Measurements from ENCODE around the gene BRINP3.
"Not testable (repeated sequence)": the region's sequence is repeated elsewhere in the genome, so short reads cannot be mapped to it uniquely, and the experiment has no call there.

Gene BRINP3

DNA sequence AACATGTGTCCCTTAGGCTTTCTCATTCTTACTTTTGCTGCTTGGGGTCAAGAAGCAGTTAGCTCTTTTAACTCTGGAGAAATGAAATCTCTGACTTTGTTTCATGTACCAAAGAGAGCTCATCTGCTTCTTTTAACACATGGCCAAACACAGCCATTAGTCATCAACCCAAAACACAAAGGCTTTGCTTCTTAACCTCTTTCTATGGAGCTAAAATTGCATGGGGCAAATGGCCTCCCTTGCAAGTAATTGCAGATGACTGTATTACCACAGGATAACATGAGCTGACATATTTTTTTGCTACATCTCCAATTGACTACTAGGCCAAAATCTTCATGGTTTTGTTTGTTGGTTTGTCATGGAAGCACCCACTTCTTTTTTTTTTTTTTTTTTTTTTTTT, 300.9 kb downstream of the BRINP3 start:
- DNase-seq = no peak

DNA sequence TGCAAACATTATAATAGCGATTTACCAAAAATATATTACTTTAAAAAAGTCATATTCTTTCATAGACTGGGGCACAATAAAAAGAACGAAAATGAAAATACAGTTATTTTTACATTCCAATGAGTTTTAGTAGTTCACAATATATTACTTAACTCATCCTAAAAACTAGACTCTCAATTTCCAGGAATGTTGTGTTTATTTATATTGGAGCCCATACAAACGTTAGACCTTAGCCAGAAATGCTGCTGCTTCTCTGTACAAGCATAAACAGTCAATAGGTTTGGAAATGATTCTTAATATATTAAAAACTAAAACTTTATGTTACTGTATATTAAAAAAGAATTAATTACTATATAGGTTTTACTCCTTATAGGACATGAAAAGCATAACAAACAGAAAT, 302.3 kb downstream of the BRINP3 start:
- DNase-seq = no peak

DNA sequence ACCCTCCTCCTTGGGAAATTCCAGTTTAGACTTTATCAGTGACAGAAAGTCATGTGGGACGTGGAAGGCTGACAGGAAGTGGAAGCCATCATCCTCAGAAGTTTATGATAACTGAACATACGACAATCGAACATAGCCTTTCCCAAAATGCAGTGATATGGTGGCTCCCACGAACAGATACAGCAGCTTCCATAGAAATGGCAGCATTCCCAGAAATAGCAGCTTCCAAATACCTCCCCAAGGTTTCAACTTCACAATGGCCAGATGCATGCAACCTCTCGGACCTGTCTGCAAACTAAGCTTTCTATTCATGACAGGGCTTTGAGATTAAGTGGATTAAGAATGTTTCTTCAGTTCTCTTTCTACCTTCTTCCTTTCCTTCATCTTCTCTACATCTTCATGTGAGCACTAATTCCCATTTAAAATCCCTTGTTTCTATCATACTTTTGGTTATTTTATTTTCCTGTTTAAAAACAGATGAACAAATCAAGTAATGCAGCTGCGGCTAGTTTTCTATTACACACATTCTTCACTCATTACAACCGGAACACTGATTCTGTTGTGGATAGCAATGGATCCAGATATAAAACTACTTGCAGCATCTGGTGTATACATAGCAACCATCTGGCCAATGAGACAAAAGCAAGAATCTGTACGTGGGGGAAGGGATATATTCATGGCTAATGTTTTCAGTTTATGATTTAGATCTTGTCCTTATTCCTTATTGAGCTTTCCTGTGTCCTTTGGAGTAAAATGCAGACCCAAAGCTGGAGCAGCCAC, 304.8 kb downstream of the BRINP3 start:
- DNase-seq = peak; percentile 48

DNA sequence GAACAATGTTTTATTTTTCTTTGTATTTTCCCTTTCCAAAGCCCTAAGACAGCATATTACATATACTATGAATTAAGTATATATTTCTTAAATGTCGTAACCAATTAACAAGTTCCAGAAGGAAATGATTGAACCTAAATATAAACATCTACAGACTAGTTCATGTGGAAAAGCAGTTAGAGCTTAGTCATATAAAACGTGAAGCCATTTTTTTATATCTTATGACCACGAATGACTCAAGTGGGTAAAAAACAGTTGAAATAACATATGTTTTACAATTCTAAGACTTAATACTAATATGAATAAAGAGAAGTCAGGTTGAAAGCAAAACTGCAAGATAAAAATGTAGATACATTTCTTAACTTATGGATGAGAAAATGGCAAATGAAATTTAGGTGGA, 307.3 kb downstream of the BRINP3 start:
- no peak for DNase-seq

DNA sequence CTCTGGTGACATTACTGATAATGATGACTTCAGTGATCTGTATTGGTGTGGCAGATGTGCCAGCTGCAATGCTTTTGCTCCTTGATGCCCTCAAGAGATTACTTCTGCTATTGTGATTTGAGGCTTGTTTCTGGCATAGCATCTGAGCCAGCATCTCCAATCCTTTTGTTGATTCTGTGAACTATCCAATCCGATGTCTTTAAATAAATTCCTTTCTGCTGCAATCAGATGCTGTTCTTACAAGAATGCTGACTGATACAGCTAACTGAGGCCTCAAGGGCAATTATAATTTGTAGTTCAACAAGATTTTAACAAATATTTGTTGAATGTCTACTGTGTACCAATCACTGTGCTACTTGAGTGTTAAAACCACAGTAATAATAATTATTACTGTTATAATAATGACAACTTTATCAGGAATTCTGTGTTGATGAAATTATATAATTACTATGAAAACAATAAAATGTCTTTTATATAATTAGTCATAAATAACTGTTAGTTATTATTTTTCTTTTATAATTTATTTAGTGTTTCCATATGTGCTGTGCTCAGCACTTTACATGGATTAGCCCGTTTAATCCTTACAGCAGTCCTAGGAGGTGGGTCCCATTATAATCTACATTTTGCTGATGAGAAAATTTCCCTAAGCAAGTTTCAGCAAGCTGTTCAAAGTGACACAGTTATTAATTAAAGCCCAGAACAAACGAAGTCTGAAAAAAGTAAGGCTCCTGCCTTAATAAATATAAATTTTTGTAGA, 308.2 kb downstream of the BRINP3 start:
- peak; percentile 7 for DNase-seq

DNA sequence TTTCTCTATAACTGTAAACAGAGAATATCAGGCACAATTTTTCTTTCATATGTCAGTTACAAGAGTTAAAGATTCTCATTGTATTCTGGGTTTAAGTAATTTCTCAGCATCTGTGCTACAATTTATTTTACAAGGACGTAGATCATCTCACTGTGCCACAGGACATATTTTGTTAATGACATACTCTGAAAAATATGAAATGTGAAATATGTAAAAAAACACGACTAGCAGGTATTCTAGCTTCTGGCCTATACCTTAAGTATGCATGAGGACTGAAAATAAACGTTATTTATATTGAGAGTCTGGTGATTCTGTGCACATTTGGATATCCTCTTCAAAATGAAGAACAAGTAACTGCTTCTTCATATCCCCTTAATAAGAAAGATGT, 308.8 kb downstream of the BRINP3 start:
- no peak for DNase-seq

DNA sequence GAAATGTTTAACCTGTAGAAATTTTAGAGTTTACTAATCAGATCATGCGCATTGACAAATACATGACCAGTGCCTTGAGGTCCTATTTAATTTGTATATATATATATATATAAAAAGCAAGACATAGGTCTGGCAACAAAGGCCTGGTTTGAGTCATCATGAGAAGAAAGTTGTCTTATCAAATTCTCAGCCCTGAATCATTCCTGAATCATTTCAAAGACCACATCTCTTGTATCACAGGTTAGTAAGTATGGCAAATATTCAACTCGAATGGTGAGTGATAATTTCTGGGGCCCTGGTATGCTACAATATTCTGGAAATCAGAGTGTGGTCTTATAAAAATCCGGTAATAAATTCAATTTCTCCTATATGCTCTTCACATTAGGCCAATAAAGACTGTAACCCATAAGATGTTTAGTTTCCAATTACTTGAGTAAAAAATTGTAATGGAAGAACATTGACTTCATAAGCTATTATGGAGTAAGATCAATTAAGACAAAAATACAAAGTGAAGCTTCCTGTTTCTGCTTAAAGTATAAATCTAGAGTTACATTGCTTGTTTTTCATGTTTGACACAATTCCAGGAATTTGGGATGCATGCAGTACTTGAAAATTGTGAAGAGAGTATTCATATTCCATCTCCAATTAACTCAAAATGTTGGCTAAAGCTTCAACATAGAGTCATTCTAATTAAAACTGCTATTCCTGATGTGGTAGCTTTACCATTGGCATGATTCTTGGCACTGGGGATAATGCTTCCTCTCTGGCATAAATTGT, 309.4 kb downstream of the BRINP3 start:
- no peak for DNase-seq

DNA sequence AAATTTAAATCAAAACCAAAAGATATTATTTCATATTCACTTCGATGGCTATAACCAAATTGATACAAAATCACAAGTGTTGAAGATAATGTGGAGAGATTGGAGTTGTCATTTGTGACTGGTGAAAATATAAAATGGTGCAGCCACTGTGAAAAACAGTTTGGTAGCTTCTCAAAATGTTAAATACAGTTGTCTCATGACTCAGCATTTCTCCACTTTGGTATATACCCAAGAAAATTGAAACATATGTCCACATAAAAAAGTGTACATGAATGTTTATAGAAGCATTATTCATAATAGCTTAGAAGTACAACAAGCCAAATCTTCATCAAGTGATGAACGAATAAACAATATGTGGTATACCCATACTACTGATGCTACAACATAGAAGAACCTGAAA, 318.5 kb downstream of the BRINP3 start:
- DNase-seq = no peak

DNA sequence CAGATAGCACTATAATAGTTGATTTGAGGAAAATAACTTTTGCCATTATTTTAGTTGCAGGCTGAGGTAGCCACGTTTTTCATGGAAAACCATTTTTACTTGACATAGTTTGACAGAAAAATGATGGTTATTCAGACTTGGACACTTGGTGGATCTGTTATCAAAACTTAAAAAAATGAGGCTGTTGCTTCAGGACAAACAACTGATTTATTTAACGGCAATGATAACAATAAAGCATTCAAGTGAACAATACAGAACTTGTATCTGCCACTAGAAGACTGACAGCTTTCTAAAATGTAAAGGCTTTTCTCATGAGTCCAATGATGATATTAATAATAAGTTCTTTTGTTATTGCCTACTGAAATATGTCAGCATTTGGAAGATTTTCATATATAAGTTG, 322.9 kb downstream of the BRINP3 start:
- DNase-seq = no peak

DNA sequence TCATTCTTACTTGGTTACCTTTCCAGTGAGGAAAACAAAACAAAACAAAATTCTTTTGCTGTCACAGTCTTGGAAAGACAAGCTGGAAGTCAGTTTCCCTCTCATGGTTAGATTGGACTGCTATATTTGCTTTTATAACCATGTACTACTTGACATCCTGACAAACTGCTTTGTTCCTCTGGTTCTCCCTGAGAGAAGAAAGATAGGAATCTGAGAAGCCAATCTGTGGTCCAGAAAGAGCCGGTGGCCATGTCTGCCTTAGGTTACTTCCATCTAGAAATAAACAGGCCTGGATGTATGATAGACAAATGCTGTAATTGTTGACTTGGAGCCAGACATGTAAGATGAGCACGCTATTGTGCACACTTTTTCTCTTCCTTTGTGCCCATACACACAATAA, 330.0 kb downstream of the BRINP3 start:
- no peak for DNase-seq

DNA sequence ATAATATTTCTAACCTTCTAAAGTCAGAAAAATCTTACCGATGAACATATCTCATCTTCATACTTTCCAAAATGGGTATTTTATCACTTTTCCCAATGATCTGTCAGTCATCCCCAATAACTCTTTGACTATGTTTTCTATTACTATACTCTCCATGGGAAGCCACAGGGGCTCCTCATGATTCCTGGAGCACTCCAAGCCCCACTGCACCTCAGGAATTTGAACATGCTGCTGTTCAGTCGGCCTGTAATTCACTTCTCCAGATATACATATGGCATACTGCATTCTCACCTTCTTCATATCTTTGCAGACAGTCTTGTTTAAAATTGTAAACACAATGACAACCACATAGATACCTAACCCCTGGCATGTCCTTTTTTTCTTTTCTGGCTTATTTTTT, 333.0 kb downstream of the BRINP3 start:
- DNase-seq = no peak

DNA sequence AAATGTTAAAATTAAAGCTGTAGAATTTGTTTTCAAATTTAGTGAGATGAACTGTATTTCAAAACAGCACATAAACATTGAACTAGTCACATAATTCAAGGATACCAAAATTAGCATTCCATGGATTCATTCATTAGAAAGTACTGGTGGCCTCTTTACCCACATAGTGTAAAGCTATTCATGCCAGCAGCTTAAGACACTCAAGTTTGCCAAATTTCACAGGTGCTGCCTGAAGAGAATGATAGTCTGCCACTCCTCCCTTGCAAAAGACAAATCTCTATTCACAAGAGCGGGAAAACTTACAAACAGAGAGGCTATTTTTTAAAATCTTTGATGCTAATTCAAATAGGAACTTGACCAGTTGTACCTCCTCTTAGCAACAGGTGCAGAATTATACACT, 337.0 kb downstream of the BRINP3 start:
- DNase-seq = no peak

DNA sequence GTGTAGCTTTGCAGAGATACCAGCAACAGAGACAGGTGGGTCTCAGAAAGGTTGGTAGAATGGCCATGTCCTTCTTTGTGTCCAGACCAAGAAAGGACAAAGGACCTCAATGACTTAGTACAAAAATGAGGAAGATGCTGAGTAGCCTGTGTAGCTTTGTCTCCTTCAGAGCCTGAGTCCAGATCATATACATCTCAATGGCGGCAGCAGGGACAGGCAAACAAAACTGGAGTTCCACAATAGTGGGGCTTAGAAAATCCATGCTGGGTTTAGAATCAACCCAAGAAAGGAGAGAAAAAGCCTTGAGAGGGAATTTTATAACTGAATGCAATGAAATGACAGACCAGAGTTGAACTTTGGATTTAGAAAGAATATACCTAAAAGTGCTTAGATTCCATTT, 339.0 kb downstream of the BRINP3 start:
- no peak for DNase-seq

DNA sequence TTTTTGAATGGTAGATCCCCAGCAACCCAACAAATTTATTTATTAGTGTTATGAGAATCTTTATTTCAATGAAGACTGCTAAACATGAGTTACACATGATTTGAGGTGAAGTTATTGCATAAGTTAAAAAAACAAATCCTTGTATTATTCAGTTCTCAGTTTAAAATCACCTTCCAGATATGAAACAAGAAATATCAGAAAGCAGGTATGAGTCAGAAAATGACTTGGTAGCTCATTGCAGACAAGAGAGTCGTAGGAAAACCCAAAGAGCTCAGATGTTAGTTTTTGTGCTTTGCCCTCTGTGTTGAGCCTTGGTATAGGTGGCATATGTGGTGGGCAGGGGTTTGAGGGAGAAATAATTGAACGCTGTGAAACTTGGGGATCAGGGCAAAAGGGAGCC, 339.4 kb downstream of the BRINP3 start:
- DNase-seq = no peak

DNA sequence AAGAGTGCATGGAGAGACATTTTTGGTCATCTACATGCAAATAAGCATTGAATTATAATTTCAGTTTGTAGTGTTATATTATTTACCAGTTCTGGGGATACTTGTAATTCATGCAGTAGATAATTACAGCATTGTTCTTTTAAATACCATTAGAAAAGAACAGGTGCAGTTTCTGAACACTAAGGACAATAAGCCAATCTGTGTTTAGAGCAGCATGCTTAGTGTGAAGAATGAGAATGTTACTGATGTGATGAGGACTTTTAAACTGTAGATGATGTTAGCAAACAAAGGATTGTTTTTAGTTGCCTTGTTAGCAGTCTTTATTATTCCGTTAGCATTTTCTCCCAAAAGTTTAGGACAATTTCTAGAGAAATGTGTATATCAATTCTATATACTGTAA, 348.3 kb downstream of the BRINP3 start:
- no peak for DNase-seq

DNA sequence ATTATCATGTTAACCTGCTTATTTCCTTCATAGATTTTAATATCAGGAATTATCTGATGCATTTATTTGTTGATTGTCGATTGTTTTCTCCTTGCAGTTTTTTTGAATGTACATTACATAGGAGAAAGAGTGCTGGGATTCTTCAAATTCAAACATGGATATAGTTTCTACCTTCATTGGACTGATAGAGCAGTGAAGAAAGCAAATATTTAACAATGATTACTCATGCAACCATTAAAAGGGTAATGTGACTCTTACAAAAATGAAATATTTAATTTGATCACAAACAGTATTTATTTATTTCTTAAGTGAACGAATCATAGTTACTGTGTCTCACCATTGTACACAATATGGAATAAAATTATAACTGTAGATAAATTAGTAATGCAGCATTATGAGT, 350.9 kb downstream of the BRINP3 start:
- DNase-seq = no peak

DNA sequence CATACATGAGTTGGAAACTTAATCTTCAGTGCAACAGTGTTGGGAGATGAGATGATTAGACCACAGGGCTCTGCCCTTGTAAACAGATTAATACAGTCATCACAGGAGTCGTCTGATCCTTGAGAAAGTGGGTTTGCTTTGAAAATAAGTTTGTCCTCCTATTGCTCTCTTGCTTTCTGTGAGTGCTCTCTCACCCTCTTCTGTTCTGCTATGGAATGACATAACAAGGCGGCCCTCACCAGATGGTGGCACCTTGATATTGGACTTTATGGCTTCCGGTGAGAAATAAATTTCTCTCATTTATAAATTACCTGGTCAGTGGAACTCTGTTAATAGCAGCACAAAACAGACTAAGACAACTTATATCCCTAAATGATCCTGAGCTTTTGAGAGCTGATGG, 353.6 kb downstream of the BRINP3 start:
- no peak for DNase-seq

DNA sequence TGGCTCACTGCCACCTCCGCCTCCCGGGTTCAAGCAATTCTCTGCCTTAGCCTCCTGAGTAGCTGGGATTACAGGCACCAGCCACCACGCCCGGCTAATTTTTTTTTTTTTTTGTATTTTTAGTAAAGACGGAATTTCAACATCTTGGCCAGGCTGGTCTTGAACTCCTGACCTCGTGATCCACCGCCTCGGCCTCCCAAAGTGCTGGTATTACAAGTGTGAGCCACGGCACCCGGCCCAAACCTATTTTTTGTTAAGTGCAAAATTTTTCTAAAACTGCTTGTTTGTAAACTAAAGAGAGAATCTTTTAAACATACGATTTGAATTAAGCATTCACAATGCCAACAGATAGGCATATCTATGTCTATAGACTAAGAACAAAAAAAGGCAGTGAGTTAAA, 357.1 kb downstream of the BRINP3 start:
- DNase-seq = not testable (repeated sequence)

DNA sequence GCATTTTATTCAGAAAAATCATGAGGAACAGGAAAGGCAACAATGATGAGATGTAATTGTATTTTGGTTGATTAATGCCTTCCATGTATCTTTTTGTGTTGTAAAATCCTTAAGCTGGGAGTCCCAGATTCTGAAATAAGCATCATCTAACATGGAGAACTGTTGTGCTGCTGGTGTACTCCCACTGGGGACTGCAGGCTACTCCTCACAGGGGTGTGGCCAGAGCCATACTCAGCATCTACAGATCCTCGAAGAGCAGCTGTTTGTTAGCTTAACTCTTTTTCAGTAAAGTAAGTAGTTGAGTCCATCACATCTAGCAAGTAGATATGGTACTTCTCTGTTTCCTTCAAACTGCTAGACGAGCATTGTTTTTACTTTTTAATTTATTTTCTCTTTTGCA, 358.0 kb downstream of the BRINP3 start:
- no peak for DNase-seq

DNA sequence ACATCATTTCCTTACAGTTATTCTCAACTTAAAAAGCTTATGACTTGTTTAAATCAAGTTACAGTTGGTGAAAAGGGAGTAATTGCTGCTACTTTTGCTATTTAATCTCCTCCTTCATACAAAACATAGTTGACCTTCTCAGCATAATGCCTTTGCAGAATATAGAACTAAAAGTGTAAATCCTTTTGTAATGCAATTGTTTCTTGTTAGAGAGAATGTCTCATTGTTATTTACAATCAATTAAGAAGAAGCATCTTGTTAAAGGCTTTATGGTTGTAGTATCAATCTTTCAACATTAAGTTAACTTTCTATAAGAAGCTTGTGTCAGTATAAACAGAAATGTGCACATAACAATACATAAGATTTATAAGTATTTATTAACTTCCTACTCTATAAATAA, 360.7 kb downstream of the BRINP3 start:
- no peak for DNase-seq

DNA sequence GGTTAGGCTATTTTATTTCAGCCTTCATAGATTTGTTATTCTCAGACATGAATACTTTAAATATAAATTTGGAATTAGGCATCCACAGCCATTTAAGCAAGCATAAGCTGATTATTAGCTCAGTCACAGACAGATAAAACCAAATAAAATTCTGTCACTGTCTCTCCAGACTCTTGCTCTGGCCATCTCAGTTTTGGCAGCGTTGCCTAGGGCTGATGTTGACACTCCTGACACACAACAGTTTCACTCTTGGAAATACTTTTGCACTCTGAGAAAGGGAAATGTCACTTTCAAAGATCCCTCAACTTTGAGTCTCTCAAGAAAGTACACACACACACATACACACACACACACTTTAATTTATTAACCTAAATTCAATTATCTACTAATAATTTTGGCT, 372.7 kb downstream of the BRINP3 start:
- DNase-seq = no peak

DNA sequence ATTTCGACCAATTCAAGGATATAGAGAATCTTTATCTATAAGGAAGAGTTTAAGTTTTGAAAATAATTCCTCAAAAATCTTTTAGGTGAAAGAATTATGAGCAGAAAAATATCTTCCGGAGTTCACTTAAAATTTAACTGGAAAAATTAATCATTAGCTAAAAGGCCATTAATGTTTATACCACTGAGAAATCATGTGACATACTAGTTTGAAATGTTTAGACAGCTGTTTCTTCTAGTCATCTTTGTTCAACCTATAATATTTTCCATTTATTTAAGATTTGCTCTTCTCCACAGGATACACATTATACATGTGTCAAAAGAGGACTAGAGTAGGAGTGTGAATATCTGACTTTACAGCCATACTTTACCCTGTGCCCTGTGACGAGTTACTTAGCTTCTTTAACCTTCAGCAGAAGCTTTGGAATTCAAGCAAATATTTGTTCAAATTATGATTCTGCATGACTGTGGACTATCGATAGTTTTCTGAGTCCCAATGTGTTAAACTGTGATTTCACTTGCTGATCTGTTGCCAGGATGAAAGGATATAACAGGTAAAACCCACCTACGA, 374.8 kb downstream of the BRINP3 start:
- DNase-seq = no peak

DNA sequence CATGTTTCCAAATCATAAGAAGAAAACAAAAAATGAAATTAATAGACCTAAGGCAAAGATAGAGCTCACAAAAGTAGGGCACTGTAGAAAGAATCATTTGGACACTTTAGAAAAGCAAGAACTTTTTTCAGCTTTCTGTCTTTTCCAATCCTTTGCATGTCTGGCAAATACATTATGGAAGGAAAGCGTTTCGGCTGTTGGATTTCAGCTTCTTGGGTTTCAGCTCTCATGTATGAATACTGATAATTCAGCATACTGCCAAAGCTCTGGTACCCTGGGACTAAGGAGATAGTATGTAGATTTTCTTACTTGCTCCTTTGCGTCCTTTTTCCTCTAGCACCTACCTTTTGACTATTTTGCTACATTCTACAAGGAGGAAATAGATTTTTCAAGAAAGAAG, 375.9 kb downstream of the BRINP3 start:
- no peak for DNase-seq

DNA sequence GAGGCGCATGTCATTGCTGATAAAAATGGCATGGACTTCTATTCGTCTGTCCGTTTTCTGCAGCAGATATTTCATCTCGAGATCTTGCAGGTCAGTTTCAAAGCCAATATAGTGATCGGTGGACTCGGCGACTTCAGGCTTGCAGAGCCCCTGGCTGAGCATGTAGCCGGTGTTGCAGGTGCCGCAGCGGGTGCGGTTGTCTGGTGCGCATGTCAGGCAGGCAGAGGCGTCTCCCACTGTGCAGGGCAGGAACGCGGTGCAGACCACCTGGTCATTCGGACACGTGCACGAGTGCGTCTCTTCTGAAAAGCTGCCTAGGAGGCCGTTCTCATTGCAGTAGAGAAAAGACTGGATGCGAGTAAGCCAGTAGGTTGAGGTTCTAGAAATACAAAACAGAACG, 378.9 kb downstream of the BRINP3 start:
- no peak for DNase-seq
